PC-9 (cell line): Measurements from ENCODE around the gene CD79B. TPM values are rescaled to one million over a fixed set of nuclear protein-coding genes. Genes with fewer than 3 reads are reported as not detected.

ENCODE experiments used
- BruUV-seq: library from RNA; stranded (reverse); fragments of 400-500 nt; replicated peaks from 2 replicates; lab custom pipeline; 2021; lab: Mats Ljungman, UMichigan
- CTCF ChIA-PET: fragments of 300-600 bp; sonication (Branson Sonifier 250); formaldehyde crosslinking; loops from one replicate; lab custom pipeline; 2022; ENCODE audit warnings: antibody characterized with exemption; lab: Charles Lee
- POLR2A ChIA-PET: fragments of 300-600 bp; sonication (Branson Sonifier 250); formaldehyde crosslinking; loops from one replicate; lab custom pipeline; 2022; ENCODE audit warnings: antibody characterized with exemption; ENCODE audit not compliant: unreplicated experiment; lab: Charles Lee
- DNase-seq, 2 experiments: peaks; one replicate each; pipeline versions ENCODE4 v3.0.0 to v3.0.0-alpha.2; 2015 to 2022; ENCODE audit warnings: mixed read lengths in 1 of 2
- H2AFZ ChIP-seq: fragments of 200-600 bp; sonication (generic); 2 replicates; pipeline ENCODE4 v1.8.1; 2017; ENCODE audit warnings: antibody characterized with exemption
- H3F3A ChIP-seq: fragments of 200-600 bp; sonication (generic); 2 replicates; pipeline ENCODE4 v1.8.1; 2017; ENCODE audit warnings: antibody characterized with exemption, mild to moderate bottlenecking, low read depth; ENCODE audit not compliant: insufficient read depth
- H3K27ac ChIP-seq: fragments of 200-600 bp; sonication (generic); 2 replicates; pipeline ENCODE4 v1.6.1; 2016; ENCODE audit warnings: mixed run types
- H3K27me3 ChIP-seq: fragments of 200-600 bp; sonication (generic); 2 replicates; pipeline ENCODE4 v1.6.1; 2016; ENCODE audit warnings: low read depth, mixed run types; ENCODE audit not compliant: insufficient read depth
- H3K36me3 ChIP-seq: fragments of 200-600 bp; sonication (generic); 2 replicates; pipeline ENCODE4 v1.6.1; 2016; ENCODE audit warnings: low read depth, mixed run types
- H3K4me1 ChIP-seq: fragments of 200-600 bp; sonication (generic); replicated peaks from 2 replicates; pipeline ENCODE4 v1.6.1; 2016; ENCODE audit warnings: mixed run types; ENCODE audit not compliant: insufficient read depth
- H3K4me2 ChIP-seq: fragments of 200-600 bp; sonication (generic); 2 replicates; pipeline ENCODE4 v1.6.1; 2017; ENCODE audit warnings: mixed run types
- H3K4me3 ChIP-seq: fragments of 200-600 bp; sonication (generic); 2 replicates; pipeline ENCODE4 v1.6.1; 2016; ENCODE audit warnings: mixed run types
- H3K79me2 ChIP-seq: fragments of 200-600 bp; sonication (generic); 2 replicates; pipeline ENCODE4 v1.6.1; 2017; ENCODE audit warnings: low read depth, mixed run types
- H3K9me2 ChIP-seq: fragments of 200-600 bp; sonication (generic); 2 replicates; pipeline ENCODE4 v1.8.1; 2017; ENCODE audit warnings: mild to moderate bottlenecking; ENCODE audit not compliant: insufficient read depth
- H3K9me3 ChIP-seq: fragments of 200-600 bp; sonication (generic); 2 replicates; pipeline ENCODE4 v1.8.1; 2016; ENCODE audit warnings: low read depth; ENCODE audit not compliant: insufficient read depth
- H4K20me1 ChIP-seq: fragments of 200-600 bp; sonication (generic); 2 replicates; pipeline ENCODE4 v1.8.1; 2017; ENCODE audit not compliant: insufficient read depth
- CTCF ChIP-seq: fragments of 200-600 bp; sonication (generic); conservative IDR thresholded peaks from 2 replicates; pipeline ENCODE4 v1.6.1; 2017; ENCODE audit warnings: mixed run types, antibody characterized with exemption, mild to moderate bottlenecking, moderate library complexity
- EZH2 ChIP-seq: fragments of 200-600 bp; sonication (generic); IDR thresholded peaks from 2 replicates; pipeline ENCODE4 v1.8.0; 2017; ENCODE audit warnings: antibody characterized with exemption, low read depth
- intact Hi-C: fragments of 100-400 bp; cut with micrococcal nuclease; formaldehyde crosslinking; loops from one replicate; pipeline ENCODE4 v1.10.0; 2022; ENCODE audit not compliant: unreplicated experiment
- total RNA-seq: library from RNA; stranded (reverse); gene quantifications from 2 replicates; pipeline ENCODE4 v1.2.3, GENCODE V29; 2021

Gene CD79B
- total RNA-seq, 1 experiment from 2014 or later: not detected

GRCh38 chr17:63937319-63937718, 5.2 kb upstream of the CD79B start:
- H4K20me1 ChIP-seq: no peaks in the 10 kb centered on the region
- H3K4me3 ChIP-seq: no peak overlapping the region
- TF ChIP-seq EZH2 (no peak), CTCF (no peak)
- DNase-seq: no peak
- no peaks in the 10 kb centered on the region for H3K4me1 ChIP-seq
- H3K36me3 ChIP-seq: no peaks in the 10 kb centered on the region
- no TSS peak for BruUV-seq
- no peak overlapping the region for H3K4me2 ChIP-seq
- POLR2A ChIA-PET: no interaction called here
- H3K27me3 ChIP-seq: peaks cover 14% of the 10 kb centered on the region; the same call in 1 of the 2 replicates
- no peaks in the 10 kb centered on the region for H3K9me2 ChIP-seq
- H3F3A ChIP-seq: no peaks in the 10 kb centered on the region
- CTCF ChIA-PET: interaction anchor here (0.6 kb wide), 3 partner anchors 16 to 245 kb away, joined by 4 to 11 read pairs (median 5); no protein-coding TSS in a partner anchor
- H3K27ac ChIP-seq: no peak overlapping the region
- no peaks in the 10 kb centered on the region for H3K9me3 ChIP-seq
- H3K79me2 ChIP-seq: no peaks in the 10 kb centered on the region
- no peak overlapping the region for H2AFZ ChIP-seq
- intact Hi-C loops: no loop called here

- no peaks in the 10 kb centered on the region for H4K20me1 ChIP-seq
Observed at GRCh38 chr17:63934183-63935112, 2.3 kb upstream of the CD79B start.

GRCh38 chr17:63933598-63933997, 1.5 kb upstream of the CD79B start:
- H4K20me1 ChIP-seq: no peaks in the 10 kb centered on the region
- H3K79me2 ChIP-seq: no peaks in the 10 kb centered on the region
- no peaks in the 10 kb centered on the region for H3K36me3 ChIP-seq
- POLR2A ChIA-PET: no interaction called here
- no peak for TF ChIP-seq CTCF
- no peak for TF ChIP-seq EZH2
- no peaks in the 10 kb centered on the region for H3K4me1 ChIP-seq
- DNase-seq: no peak
- no peak overlapping the region for H3K4me2 ChIP-seq
- no peaks in the 10 kb centered on the region for H3K9me2 ChIP-seq
- no peak overlapping the region for H3K4me3 ChIP-seq
- CTCF ChIA-PET: no interaction called here
- no peaks in the 10 kb centered on the region for H3K9me3 ChIP-seq
- no TSS peak for BruUV-seq
- intact Hi-C loops: no loop called here
- H3F3A ChIP-seq: no peaks in the 10 kb centered on the region
- H3K27me3 ChIP-seq: peaks cover 14% of the 10 kb centered on the region; the same call in 1 of the 2 replicates
- no peak overlapping the region for H2AFZ ChIP-seq
- no peak overlapping the region for H3K27ac ChIP-seq

More at GRCh38 chr17:63934183-63935112, 2.3 kb upstream of the CD79B start:
- Histone ChIP-seq H3K27ac (no peak overlapping the region), H3K36me3 (no peaks in the 10 kb centered on the region), H3K79me2 (no peaks in the 10 kb centered on the region), H2AFZ (no peak overlapping the region), H3K9me2 (no peaks in the 10 kb centered on the region), H3K4me3 (no peak overlapping the region), H3K4me1 (no peaks in the 10 kb centered on the region), H3K4me2 (no peak overlapping the region), H3F3A (no peaks in the 10 kb centered on the region), H3K27me3 (peaks cover 14% of the 10 kb centered on the region; the same call in 1 of the 2 replicates), H3K9me3 (no peaks in the 10 kb centered on the region)
- no peak for DNase-seq
- intact Hi-C loops: no loop called here
- TF ChIP-seq CTCF (no peak), EZH2 (no peak)
- BruUV-seq: no TSS peak
- CTCF ChIA-PET: no interaction called here
- POLR2A ChIA-PET: interaction anchor here (0.6 kb wide), 1 partner anchor 312 kb away, joined by 3 read pairs; the partner anchor contains the start of gene MAP3K3
